A549 (cell line): Measurements from ENCODE around the gene RABGAP1L. TPM values are rescaled to one million over a fixed set of nuclear protein-coding genes. Genes with fewer than 3 reads are reported as not detected.
"Not testable (repeated sequence)": the region's sequence is repeated elsewhere in the genome, so short reads cannot be mapped to it uniquely, and the experiment has no call there.

ENCODE experiments used
- ATAC-seq, 2 experiments: fragments of 200-7000 bp in 1 of 2; fragments of >200 bp in 1 of 2; cut with Nextera tagmentation in 1 of 2; cut with Tn5 transposase in 1 of 2; 3 replicates each; pipeline versions ENCODE4 v1.8.0 to v1.9.1; 2018 to 2020; ENCODE audit warnings: mild to moderate bottlenecking in 1 of 2, moderate library complexity in 1 of 2
- CTCF ChIA-PET: fragments of 300-600 bp; sonication (Branson Sonifier 250); formaldehyde crosslinking; extraction: SDS; loops from one replicate; lab custom pipeline; 2021; ENCODE audit warnings: antibody characterized with exemption, inconsistent platforms; lab: Yijun Ruan, JAX
- POLR2A ChIA-PET: fragments of 350-600 bp; formaldehyde crosslinking; extraction: SDS; loops from one replicate; lab custom pipeline; 2021; ENCODE audit warnings: antibody characterized with exemption, inconsistent platforms; lab: Yijun Ruan, JAX
- DNase-seq, 2 experiments: peaks; one replicate each; pipeline versions ENCODE4 v3.0.0 to v3.0.0-alpha.2; 2011 to 2016; ENCODE audit warnings: low read depth in 1 of 2, low spot score in 1 of 2
- FAIRE-seq: peaks from 2 replicates; lab custom pipeline; 2011; peaks lifted over from hg19 to GRCh38; lab: Jason Lieb, UNC
- H3K27ac ChIP-seq, 2 experiments: fragments of >200 bp; sonication (Bioruptor Twin); formaldehyde crosslinking; 3 replicates each; pipeline ENCODE4 v1.5.1; 2016 to 2017
- H3K4me1 ChIP-seq: fragments of >200 bp; sonication (Bioruptor Twin); formaldehyde crosslinking; 3 replicates; pipeline ENCODE4 v1.6.1; 2016
- H3K4me2 ChIP-seq: fragments of >200 bp; sonication (Bioruptor Twin); formaldehyde crosslinking; 3 replicates; pipeline ENCODE4 v1.6.1; 2016
- H3K4me3 ChIP-seq: fragments of >200 bp; sonication (Bioruptor Twin); formaldehyde crosslinking; 3 replicates; pipeline ENCODE4 v1.5.1; 2016
- H3K9me3 ChIP-seq: fragments of >200 bp; sonication (Bioruptor Twin); formaldehyde crosslinking; 3 replicates; pipeline ENCODE4 v1.6.1; 2016
- CBX2 ChIP-seq: fragments of 200-600 bp; sonication (generic); IDR thresholded peaks from 2 replicates; pipeline ENCODE4 v1.6.1; 2016; ENCODE audit warnings: low read depth, mild to moderate bottlenecking, borderline replicate concordance
- CBX8 ChIP-seq: fragments of 200-600 bp; sonication (generic); IDR thresholded peaks from 2 replicates; pipeline ENCODE4 v1.6.1; 2016
- CHD2 ChIP-seq: fragments of 150-350 bp; IDR thresholded peaks from 2 replicates; pipeline ENCODE4 v1.6.1; 2014; ENCODE audit warnings: low read length; ENCODE audit not compliant: partially characterized antibody
- EHMT2 ChIP-seq: fragments of 200-600 bp; sonication (generic); IDR thresholded peaks from 2 replicates; pipeline ENCODE4 v1.6.1; 2016; ENCODE audit warnings: antibody characterized with exemption, low read depth, mild to moderate bottlenecking, moderate library complexity
- EP300 ChIP-seq, 2 experiments: fragments of >200 bp; sonication (Bioruptor Twin); formaldehyde crosslinking; IDR thresholded peaks; 2 replicates in 1 of 2; 3 replicates in 1 of 2; pipeline ENCODE4 v1.6.1; 2016 to 2017
- HDAC2 ChIP-seq: fragments of 200-600 bp; sonication (generic); IDR thresholded peaks from 2 replicates; pipeline ENCODE4 v1.6.1; 2016
- HEYL ChIP-seq: fragments of 250-450 bp; sonication (Bioruptor Pico); IDR thresholded peaks from 2 replicates; pipeline ENCODE4 v1.8.0; 2021; ENCODE audit warnings: mild to moderate bottlenecking, moderate library complexity
- HOXA7 ChIP-seq: fragments of 250-450 bp; sonication (Bioruptor Pico); IDR thresholded peaks from 2 replicates; pipeline ENCODE4 v1.5.0; 2020; ENCODE audit warnings: mild to moderate bottlenecking, moderate library complexity
- HOXB5 ChIP-seq: fragments of 250-450 bp; sonication (Bioruptor Pico); IDR thresholded peaks from 2 replicates; pipeline ENCODE4 v1.5.0; 2020; ENCODE audit warnings: mild to moderate bottlenecking, moderate library complexity
- JUN ChIP-seq, 2 experiments: fragments of >200 bp; sonication (Bioruptor Twin); formaldehyde crosslinking; IDR thresholded peaks; 2 replicates in 1 of 2; 3 replicates in 1 of 2; pipeline ENCODE4 v1.6.1; 2016 to 2017
- JUNB ChIP-seq: fragments of >200 bp; sonication (Bioruptor Twin); formaldehyde crosslinking; IDR thresholded peaks from 2 replicates; pipeline ENCODE4 v1.6.1; 2016
- KDM1A ChIP-seq: fragments of 200-600 bp; sonication (generic); IDR thresholded peaks from 2 replicates; pipeline ENCODE4 v1.6.1; 2016; ENCODE audit warnings: low read depth, mild to moderate bottlenecking
- MAZ ChIP-seq: fragments of 150-350 bp; IDR thresholded peaks from 2 replicates; pipeline ENCODE4 v1.6.1; 2014; ENCODE audit warnings: antibody characterized with exemption, low read depth, low read length, borderline replicate concordance
- NPAS2 ChIP-seq: fragments of 250-450 bp; sonication (Bioruptor Pico); IDR thresholded peaks from 2 replicates; pipeline ENCODE4 v1.8.0; 2022; ENCODE audit warnings: mild to moderate bottlenecking, moderate library complexity, borderline replicate concordance
- POLR2A ChIP-seq: IDR thresholded peaks from 2 replicates; pipeline ENCODE4 v1.6.1; 2012; ENCODE audit warnings: mild to moderate bottlenecking, low read length
- RARB ChIP-seq: fragments of 250-450 bp; sonication (Bioruptor Pico); IDR thresholded peaks from 2 replicates; pipeline ENCODE4 v1.8.0; 2021; ENCODE audit warnings: mild to moderate bottlenecking, moderate library complexity
- RCOR1 ChIP-seq: fragments of 150-350 bp; IDR thresholded peaks from 2 replicates; pipeline ENCODE4 v1.6.1; 2014; ENCODE audit warnings: antibody characterized with exemption, low read length, low read depth
- RFX5 ChIP-seq: fragments of 450-650 bp; IDR thresholded peaks from 2 replicates; pipeline ENCODE4 v1.7.1; 2014; ENCODE audit warnings: antibody characterized with exemption, mild to moderate bottlenecking, moderate library complexity
- SMC3 ChIP-seq: fragments of >200 bp; sonication (Bioruptor Twin); formaldehyde crosslinking; IDR thresholded peaks from 3 replicates; pipeline ENCODE4 v1.6.1; 2018; ENCODE audit warnings: inconsistent platforms
- ZC3H11A ChIP-seq: fragments of 450-650 bp; IDR thresholded peaks from 2 replicates; pipeline ENCODE4 v1.6.1; 2014; ENCODE audit warnings: antibody characterized with exemption, mild to moderate bottlenecking
- WGBS: methylation state at CpG from one replicate; pipeline ENCODE4 v1.1.6; 2017; ENCODE audit errors: missing lambda C conversion rate; 5-methylcytosine and 5-hydroxymethylcytosine counted together
- polyA plus RNA-seq, 4 experiments: library from polyadenylated mRNA; depleted of rRNA in 3 of 4; stranded (reverse); fragments of >200 nt; fragmentation: RNase III in 1 of 4; extraction: RNeasy Plus Mini Kit Qiagen cat#74134 plus additional on column Dnase treatment in 1 of 4; gene quantifications; 2 replicates in 3 of 4; 3 replicates in 1 of 4; pipeline ENCODE4 v1.2.3, GENCODE V29; 2011 to 2017
- TF ChIP-seq, protein P1 (sequence below): IDR thresholded peaks from 2 replicates; pipeline ENCODE4 v1.6.1; 2012; ENCODE audit warnings: low read depth, borderline replicate concordance
- TF ChIP-seq, protein P2 (sequence below): fragments of 250-450 bp; sonication (Bioruptor Pico); IDR thresholded peaks from 2 replicates; pipeline ENCODE4 v1.5.0; 2021; ENCODE audit warnings: mild to moderate bottlenecking, moderate library complexity, borderline replicate concordance
- TF ChIP-seq, protein P3 (sequence below): IDR thresholded peaks from 2 replicates; pipeline ENCODE4 v1.6.1; 2012

Gene RABGAP1L
- polyA plus RNA-seq, 2 of the 4 experiments (the other 2 are of a cell fraction), result 8.2 to 18.6 TPM

GRCh38 chr1:174143727-174144396, 15.5 kb upstream of the RABGAP1L start:
- H3K4me1 ChIP-seq, POLR2A ChIA-PET, H3K27ac ChIP-seq, H3K4me3 ChIP-seq, H3K4me2 ChIP-seq, DNase-seq, ATAC-seq, FAIRE-seq, H3K9me3 ChIP-seq: not testable (repeated sequence)
- CTCF ChIA-PET, result interaction anchor here (0.6 to 0.8 kb wide), 2 partner anchors 29 to 106 kb away, joined by 3 read pairs; no protein-coding TSS in a partner anchor
- 63% methylated on average over 12 of the region's 12 CpGs for WGBS

DNA sequence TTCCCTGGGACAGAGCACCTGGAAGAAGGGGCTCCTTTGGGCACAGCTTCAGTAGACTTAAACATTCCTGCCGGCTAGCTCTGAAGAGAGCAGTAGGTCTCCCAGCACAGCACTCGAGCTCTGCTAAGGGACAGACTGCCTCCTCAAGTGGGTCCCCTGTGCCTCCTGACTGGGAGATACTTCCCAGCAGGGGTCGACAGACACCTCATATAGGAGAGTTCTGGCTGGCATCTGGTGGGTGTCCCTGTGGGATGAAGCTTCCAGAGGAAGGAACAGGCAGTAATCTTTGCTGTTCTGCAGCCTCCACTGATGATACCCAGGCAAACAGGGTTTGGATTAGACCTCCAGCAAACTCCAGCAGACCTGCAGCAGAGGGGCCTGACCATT, 14.9 kb upstream of the RABGAP1L start:
- POLR2A ChIA-PET, H3K9me3 ChIP-seq, ATAC-seq, H3K4me1 ChIP-seq, H3K27ac ChIP-seq, DNase-seq, H3K4me3 ChIP-seq, H3K4me2 ChIP-seq, FAIRE-seq: not testable (repeated sequence)
- 0% methylated on average over 2 of the region's 3 CpGs for WGBS
- CTCF ChIA-PET, result interaction anchor here (0.6 to 0.8 kb wide), 2 partner anchors 30 to 107 kb away, joined by 3 read pairs; no protein-coding TSS in a partner anchor

DNA sequence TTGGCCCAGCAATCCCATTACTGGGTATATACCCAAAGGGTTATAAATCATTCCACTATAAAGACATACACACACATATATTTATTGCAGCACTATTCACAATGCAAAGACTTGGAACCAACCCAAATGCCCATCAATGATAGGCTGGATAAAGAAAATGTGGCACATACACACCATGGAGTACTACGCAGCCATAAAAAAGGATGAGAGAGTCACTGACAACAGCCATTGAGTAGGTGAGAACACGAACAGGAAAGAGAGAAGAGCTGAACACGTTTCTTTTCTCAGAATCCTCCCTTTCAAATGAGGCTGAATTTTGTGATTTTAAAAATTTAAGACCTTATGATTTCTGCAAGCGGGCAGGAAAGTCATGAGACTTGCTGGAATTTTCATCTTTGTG, 10.1 kb upstream of the RABGAP1L start:
- Histone ChIP-seq H3K4me1 (peaks cover 11% of the 10 kb centered on the region), H3K4me2 (no peak overlapping the region)
- TF ChIP-seq HDAC2, result no peak
- TF ChIP-seq HOXA7 (CRISPR knock-in tag), result no peak
- TF ChIP-seq MAZ, result no peak
- TF ChIP-seq ZC3H11A, result no peak
- no peak for TF ChIP-seq JUN (IDR thresholded peaks at IDR 0.05)
- TF ChIP-seq RCOR1, result no peak
- no peak for TF ChIP-seq KDM1A
- no peak for TF ChIP-seq CBX2
- TF ChIP-seq RARB (CRISPR knock-in tag), result no peak
- no peak for TF ChIP-seq EP300 (IDR thresholded peaks at IDR 0.05)
- TF ChIP-seq, protein P1, sequence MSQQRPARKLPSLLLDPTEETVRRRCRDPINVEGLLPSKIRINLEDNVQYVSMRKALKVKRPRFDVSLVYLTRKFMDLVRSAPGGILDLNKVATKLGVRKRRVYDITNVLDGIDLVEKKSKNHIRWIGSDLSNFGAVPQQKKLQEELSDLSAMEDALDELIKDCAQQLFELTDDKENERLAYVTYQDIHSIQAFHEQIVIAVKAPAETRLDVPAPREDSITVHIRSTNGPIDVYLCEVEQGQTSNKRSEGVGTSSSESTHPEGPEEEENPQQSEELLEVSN, result no peak
- TF ChIP-seq POLR2A, result no peak
- no peak for TF ChIP-seq NPAS2 (CRISPR knock-in tag)
- no peak for TF ChIP-seq JUNB
- TF ChIP-seq RFX5, result no peak
- TF ChIP-seq SMC3, result no peak
- TF ChIP-seq, all 56 proteins: peak for 0
- FAIRE-seq (no peak), DNase-seq (no peak), ATAC-seq (no peak)
- 46% methylated on average over 4 of the region's 4 CpGs for WGBS
- CTCF ChIA-PET, result interaction anchor here (0.6 to 1.5 kb wide), 3 partner anchors 56 to 134 kb away, joined by 3 read pairs; no protein-coding TSS in a partner anchor
- Histone ChIP-seq H3K9me3 (peaks cover 5% of the 10 kb centered on the region; the same call in 1 of the 3 replicates), H3K27ac (no peak overlapping the region), H3K4me3 (no peak overlapping the region)
- POLR2A ChIA-PET, result no interaction called here

DNA sequence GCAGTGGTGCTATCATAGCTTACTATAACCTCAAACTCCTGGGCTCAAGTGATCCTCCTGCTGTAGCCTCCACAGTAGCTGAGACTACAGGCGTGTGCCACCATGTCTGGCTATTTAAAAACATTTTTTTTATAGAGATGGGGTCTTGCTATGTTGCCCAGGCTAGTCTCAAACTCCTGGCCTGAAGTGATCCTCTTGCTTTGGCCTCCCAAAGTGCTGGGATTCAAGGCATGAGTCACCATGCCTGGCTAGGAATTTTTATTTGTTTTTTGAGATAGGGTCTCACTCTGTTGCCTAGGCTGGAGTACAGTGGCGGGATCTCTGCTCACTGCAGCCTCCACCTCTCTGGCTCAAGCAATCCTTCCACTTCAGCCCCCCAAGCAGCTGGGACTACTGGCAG, 8.8 kb upstream of the RABGAP1L start:
- POLR2A ChIA-PET, result no interaction called here
- 96% methylated on average over 2 of the region's 2 CpGs for WGBS
- FAIRE-seq, result no peak

More for the DNA sequence above, 8.8 kb upstream of the RABGAP1L start:
- H3K4me1 ChIP-seq, result peaks cover 11% of the 10 kb centered on the region
- no peak for TF ChIP-seq NPAS2 (CRISPR knock-in tag)
- TF ChIP-seq RCOR1, result no peak
- no peak for TF ChIP-seq ZC3H11A
- TF ChIP-seq EHMT2, result no peak
- no peak for TF ChIP-seq SMC3
- TF ChIP-seq CBX2, result no peak
- no peak for TF ChIP-seq HEYL (CRISPR knock-in tag)
- TF ChIP-seq CBX8, result no peak
- no peak for TF ChIP-seq CHD2
- TF ChIP-seq HOXA7 (CRISPR knock-in tag), result no peak
- TF ChIP-seq MAZ, result no peak
- TF ChIP-seq, protein P2, sequence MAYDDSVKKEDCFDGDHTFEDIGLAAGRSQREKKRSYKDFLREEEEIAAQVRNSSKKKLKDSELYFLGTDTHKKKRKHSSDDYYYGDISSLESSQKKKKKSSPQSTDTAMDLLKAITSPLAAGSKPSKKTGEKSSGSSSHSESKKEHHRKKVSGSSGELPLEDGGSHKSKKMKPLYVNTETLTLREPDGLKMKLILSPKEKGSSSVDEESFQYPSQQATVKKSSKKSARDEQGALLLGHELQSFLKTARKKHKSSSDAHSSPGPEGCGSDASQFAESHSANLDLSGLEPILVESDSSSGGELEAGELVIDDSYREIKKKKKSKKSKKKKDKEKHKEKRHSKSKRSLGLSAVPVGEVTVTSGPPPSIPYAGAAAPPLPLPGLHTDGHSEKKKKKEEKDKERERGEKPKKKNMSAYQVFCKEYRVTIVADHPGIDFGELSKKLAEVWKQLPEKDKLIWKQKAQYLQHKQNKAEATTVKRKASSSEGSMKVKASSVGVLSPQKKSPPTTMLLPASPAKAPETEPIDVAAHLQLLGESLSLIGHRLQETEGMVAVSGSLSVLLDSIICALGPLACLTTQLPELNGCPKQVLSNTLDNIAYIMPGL (CRISPR knock-in tag), result no peak
- TF ChIP-seq RARB (CRISPR knock-in tag), result no peak
- TF ChIP-seq, protein P3, sequence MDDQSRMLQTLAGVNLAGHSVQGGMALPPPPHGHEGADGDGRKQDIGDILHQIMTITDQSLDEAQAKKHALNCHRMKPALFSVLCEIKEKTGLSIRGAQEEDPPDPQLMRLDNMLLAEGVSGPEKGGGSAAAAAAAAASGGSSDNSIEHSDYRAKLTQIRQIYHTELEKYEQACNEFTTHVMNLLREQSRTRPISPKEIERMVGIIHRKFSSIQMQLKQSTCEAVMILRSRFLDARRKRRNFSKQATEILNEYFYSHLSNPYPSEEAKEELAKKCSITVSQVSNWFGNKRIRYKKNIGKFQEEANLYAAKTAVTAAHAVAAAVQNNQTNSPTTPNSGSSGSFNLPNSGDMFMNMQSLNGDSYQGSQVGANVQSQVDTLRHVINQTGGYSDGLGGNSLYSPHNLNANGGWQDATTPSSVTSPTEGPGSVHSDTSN, result no peak
- TF ChIP-seq HOXB5 (CRISPR knock-in tag), result no peak
- peaks cover 5% of the 10 kb centered on the region; the same call in 1 of the 3 replicates for H3K9me3 ChIP-seq
- no peak overlapping the region for H3K4me2 ChIP-seq
- ATAC-seq, result no peak
- CTCF ChIA-PET, result interaction anchor here (1.5 kb wide), 1 partner anchor 67 kb away, joined by 3 read pairs; no protein-coding TSS in a partner anchor
- H3K27ac ChIP-seq, result no peak overlapping the region
- no peak for DNase-seq
- no peak overlapping the region for H3K4me3 ChIP-seq
